ENCODE data around the gene ZNF436. TPM values are rescaled to one million over a fixed set of nuclear protein-coding genes. Genes with fewer than 3 reads are reported as not detected.

The ZNF436 gene
- total RNA-seq, 1 donor from 2014 or later, result 29.0 TPM

DNA sequence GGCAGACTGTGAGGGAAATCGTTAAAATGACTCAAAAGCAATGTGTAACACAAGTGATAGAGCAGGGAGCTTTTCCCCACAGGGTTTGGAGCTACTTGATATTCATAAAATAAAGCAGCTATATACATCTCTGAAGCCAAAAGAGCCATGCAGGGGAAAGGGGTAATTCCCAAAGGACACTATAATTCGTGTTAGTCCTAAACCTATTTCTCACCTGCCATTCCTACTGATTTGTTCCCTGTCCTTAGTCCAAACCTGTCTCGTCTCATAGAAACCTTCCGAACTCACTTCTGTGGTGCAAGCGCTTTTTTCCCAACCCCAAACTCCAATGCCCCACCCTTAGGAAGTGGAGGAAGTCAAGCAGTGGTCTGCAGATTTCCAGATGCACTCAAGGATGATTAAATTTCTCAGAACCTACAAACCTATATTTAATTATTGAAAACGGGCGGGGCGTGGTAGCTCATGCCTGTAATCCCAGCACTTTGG is 24.6 kb downstream of the ZNF436 start:
- H3K4me3 ChIP-seq (ENCODE audit: low read depth, low read length), result peak overlapping the region; percentile 86
- H3K36me3 ChIP-seq (ENCODE audit: control insufficient read depth, insufficient read depth, low read length), result no peaks in the 10 kb centered on the region
- FAIRE-seq (no peak), DNase-seq (ENCODE audit: low read depth) (no peak)
- TF ChIP-seq, protein P1, sequence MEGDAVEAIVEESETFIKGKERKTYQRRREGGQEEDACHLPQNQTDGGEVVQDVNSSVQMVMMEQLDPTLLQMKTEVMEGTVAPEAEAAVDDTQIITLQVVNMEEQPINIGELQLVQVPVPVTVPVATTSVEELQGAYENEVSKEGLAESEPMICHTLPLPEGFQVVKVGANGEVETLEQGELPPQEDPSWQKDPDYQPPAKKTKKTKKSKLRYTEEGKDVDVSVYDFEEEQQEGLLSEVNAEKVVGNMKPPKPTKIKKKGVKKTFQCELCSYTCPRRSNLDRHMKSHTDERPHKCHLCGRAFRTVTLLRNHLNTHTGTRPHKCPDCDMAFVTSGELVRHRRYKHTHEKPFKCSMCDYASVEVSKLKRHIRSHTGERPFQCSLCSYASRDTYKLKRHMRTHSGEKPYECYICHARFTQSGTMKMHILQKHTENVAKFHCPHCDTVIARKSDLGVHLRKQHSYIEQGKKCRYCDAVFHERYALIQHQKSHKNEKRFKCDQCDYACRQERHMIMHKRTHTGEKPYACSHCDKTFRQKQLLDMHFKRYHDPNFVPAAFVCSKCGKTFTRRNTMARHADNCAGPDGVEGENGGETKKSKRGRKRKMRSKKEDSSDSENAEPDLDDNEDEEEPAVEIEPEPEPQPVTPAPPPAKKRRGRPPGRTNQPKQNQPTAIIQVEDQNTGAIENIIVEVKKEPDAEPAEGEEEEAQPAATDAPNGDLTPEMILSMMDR (IDR thresholded peaks at IDR 0.05; ENCODE audit: insufficient read depth, low read length, severe bottlenecking), result no peak
- H3K27me3 ChIP-seq (ENCODE audit: control insufficient read depth, insufficient read depth, low read length), result no peaks in the 10 kb centered on the region

DNA sequence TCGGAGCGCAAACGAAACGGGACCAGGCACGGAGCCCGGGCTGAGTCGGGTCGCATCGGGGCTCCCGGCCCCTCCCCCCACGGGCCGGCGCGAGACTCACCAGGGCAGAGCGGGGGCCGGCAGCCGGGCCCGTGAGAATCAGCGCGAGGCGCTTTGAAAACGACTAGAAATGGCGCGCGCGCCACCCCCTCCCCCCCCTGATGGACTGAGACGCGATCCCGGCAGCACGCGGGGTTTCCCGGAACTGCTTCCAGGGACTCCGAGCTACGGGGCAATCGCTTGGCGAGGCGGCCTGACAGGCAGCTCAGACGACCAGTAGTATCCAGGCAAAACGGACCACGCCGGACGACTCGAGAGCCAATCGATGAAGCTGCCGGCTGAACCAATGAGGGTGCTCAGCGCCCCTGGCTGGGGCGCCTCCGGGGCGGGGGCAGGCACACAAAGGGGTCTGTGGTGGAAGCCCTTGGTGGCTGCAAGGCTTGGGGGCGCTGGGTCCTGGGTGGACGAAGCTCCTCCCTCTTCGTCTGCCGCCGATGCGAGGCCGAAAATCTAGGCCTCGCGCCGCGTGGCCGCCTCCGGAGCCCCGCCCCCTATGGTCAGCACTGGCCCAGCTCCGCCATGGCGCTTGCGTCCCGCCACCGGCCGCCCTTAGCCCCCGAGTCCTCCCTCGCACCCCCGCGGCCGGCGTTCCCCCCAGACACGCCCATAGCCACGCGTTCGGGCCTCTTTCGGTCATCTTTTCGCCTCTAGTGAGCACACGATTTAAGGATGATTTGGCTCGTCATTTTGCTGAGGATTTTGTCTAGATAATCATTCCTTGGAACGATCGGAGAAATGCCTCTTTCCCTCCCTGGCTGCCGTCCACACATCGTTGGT is 25.3 kb downstream of the ZNF436 start, which contains the start of gene HNRNPR:
Gene HNRNPR, minus strand, starts transcription at position 174 of the 876 bp plus-strand sequence. CDS start 3,276 bp downstream, outside the sequence.
- Histone ChIP-seq H3K4me3 (ENCODE audit: low read depth, low read length) (peak within 1 kb of the TSS; percentile 86), H3K36me3 (ENCODE audit: control insufficient read depth, insufficient read depth, low read length) (no peaks in the 10 kb centered on the region), H3K27me3 (ENCODE audit: control insufficient read depth, insufficient read depth, low read length) (no peaks in the 10 kb centered on the region)
- no peak for FAIRE-seq
- peak; percentile 97 for DNase-seq (ENCODE audit: low read depth)
- TF ChIP-seq, protein P1 (IDR thresholded peaks at IDR 0.05; ENCODE audit: insufficient read depth, low read length, severe bottlenecking), result peak; percentile 7

DNA sequence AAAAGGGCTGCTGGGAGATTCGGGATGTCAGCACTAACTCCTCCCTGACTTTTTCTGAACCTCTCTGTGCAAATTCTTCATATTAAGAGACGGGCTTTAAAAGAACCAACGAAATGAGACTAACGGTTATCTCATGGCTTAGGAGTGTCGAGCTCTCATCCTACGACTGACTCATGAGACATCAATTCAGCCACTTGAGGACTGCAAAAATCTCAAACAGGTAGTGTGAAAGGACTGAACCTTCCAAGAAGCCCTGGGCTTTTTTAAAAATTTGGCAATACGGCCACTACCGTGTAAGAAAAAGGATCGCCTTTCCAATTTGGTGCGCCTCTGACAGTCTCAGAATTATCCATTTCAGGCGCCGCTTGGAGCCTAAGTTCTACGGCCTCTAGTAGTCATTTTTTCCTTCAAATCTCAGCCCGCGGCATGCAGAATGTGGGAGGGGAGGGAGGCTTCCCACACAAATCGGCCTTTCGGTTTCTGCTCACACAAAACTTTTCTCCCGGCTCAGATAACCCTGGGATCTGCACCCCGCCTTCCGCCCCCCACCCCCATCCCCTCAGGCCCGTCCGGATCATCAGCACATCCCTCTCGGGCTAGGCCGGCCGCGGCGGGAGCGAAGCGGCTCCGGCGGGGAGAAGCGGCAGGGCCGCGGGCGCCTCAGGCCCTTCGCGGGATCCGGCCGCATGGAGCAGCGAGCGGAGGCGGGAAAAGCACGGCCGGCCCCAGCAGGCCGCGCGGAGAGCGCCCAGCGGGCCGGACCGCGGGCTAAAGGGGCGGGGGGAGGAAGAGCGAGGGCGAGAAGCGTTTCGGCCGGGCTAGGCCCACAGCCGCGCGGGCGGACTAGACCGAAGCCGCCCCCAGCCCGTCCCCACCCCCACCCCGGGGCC is 26.2 kb downstream of the ZNF436 start:
- FAIRE-seq, result no peak

GRCh38 chr1:23341931-23342692 is 27.5 kb downstream of the ZNF436 start:
- Histone ChIP-seq H3K4me3 (ENCODE audit: low read depth, low read length) (peak overlapping the region; percentile 86), H3K36me3 (ENCODE audit: control insufficient read depth, insufficient read depth, low read length) (peaks cover 4% of the 10 kb centered on the region), H3K27me3 (ENCODE audit: control insufficient read depth, insufficient read depth, low read length) (no peaks in the 10 kb centered on the region)
- TF ChIP-seq, protein P1 (IDR thresholded peaks at IDR 0.05; ENCODE audit: insufficient read depth, low read length, severe bottlenecking), result no peak
- FAIRE-seq (no peak), DNase-seq (ENCODE audit: low read depth) (peak; percentile 17)

More for the DNA sequence above, 26.2 kb downstream of the ZNF436 start:
- no peaks in the 10 kb centered on the region for H3K27me3 ChIP-seq (ENCODE audit: control insufficient read depth, insufficient read depth, low read length)
- DNase-seq (ENCODE audit: low read depth), result peak; percentile 73
- no peaks in the 10 kb centered on the region for H3K36me3 ChIP-seq (ENCODE audit: control insufficient read depth, insufficient read depth, low read length)
- TF ChIP-seq, protein P1 (IDR thresholded peaks at IDR 0.05; ENCODE audit: insufficient read depth, low read length, severe bottlenecking), result no peak
- peak overlapping the region; percentile 86 for H3K4me3 ChIP-seq (ENCODE audit: low read depth, low read length)

DNA sequence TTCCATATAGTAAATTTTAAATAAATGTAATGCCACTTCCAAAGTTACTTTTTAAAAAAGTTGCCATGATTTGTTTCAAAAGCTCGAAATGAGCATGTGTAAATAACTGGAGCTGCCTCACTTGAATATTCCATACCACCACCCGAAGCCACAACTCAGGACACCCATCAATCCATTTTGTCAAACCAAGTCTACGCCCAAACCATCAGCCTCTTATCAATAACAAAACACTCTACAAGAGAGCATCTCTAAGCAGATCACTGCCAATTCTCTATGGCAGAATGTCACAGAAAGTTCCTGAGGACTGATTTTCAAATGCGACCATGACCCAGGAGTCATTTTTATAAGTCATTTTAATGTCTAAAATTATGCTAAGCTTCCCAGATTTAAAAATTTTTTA is 30.0 kb downstream of the ZNF436 start:
- H3K36me3 ChIP-seq (ENCODE audit: control insufficient read depth, insufficient read depth, low read length), result peaks cover 7% of the 10 kb centered on the region
- DNase-seq (ENCODE audit: low read depth) (no peak), FAIRE-seq (no peak)
- TF ChIP-seq, protein P1 (IDR thresholded peaks at IDR 0.05; ENCODE audit: insufficient read depth, low read length, severe bottlenecking), result no peak
- no peak overlapping the region for H3K4me3 ChIP-seq (ENCODE audit: low read depth, low read length)
- no peaks in the 10 kb centered on the region for H3K27me3 ChIP-seq (ENCODE audit: control insufficient read depth, insufficient read depth, low read length)

All from bronchial epithelial cell (primary cell).